GM21381 (cell line): ENCODE data around the gene SMAP1.

Experiments used
- ATAC-seq: cut with Tn5 transposase; IDR thresholded peaks from one replicate; pipeline ENCODE4 v1.9.1; 2021; ENCODE audit warnings: mild to moderate bottlenecking, moderate library complexity; ENCODE audit not compliant: unreplicated experiment

SMAP1 gene

DNA sequence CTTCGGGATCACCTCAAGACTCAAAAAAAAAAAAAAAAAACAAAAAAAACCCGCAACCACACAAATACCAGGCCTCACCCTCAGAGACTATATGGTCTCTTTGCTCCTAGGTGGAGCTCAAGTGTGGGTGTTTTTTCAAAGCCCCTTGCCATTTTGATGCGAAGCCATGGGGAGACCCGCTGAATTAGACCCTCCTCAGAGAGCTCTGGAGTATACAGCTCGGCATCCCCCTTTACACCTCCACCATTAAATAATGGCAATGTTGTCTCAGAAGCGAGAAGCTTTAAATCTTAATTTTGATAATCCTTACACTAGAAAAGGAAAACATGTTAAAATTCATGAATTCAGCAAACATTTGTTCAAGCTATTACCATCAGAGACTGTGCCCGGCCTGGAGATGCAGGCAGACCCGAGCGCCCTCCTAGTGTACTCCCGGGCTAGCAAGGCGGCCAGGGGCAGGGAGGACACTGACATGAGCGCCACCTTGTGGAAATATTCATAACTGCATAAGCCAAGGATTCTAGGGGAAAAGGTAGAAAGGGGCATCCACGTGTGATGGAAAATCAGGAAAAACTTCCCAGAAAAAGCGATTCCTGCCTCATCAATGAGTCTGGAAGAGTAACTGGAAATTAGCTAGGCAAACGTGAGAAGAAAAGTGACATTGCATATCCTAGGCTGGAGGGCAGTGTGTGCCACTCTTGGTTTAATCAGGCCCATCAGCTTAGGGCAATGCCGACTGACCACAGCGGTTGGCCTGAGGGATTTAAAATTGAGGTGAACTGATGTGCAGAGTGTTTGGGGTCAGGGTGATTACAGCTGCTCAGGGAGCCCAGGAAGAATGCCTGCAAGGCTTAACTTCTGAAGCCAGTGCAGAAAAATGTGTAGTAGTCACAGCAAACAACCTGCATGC, 216.6 kb downstream of the SMAP1 start:
- peak; percentile 53 for ATAC-seq

DNA sequence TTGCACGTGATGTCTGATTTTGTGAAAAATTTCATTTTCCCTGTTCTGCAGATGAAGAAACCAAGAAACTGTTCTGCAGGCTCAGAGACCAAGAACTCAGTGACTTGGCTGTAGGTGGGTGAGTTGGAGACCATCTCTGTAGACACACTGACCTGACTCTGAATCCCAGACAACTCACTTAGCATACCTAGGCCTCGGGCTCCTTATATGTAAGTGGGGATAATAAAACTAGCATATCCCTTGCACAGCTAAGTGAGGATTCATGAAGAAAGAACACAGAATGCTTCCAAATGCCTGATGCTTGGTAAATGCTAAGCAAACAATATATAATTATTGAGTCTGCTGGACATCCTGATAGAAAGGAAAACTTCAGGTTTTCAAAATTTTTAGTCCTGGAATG, 218.4 kb downstream of the SMAP1 start:
- no peak for ATAC-seq

DNA sequence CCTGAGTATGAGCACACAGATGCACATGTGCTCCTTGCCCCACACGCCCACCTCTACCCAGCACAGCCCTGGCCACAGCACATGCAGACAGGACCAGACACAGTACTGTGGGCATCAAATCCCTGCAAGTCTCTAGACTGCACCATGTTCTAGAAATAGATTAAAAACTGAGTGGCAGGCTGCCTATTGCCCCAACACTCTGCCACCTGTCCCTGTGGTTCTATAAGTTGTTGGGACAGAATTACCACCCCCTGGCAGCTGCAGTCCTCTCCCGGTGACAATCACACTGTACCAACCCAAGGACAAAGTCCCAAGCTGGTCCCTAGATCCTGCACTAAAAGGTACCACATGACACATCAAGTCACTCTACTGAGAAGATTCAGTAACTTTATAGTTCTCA, 219.0 kb downstream of the SMAP1 start:
- ATAC-seq, result no peak

DNA sequence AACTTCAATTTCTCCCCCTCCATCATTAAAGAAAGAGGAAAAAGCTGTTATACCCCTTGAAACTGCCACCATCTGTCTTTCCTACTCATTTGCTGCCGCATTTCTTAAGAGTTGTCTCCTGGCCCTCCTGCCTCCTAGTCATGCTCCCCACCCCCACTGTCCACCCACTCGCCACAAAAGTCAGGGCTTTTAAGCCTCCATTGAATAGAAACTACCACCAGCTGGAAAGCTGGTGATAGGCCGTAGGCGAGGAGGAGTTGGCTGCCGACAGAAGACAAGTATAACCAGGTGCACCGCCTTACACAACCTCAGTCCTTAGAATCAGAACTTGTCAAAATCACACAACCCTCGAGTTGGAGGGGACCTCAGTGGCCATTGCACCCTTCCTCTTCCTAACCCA, 221.6 kb downstream of the SMAP1 start:
- no peak for ATAC-seq

DNA sequence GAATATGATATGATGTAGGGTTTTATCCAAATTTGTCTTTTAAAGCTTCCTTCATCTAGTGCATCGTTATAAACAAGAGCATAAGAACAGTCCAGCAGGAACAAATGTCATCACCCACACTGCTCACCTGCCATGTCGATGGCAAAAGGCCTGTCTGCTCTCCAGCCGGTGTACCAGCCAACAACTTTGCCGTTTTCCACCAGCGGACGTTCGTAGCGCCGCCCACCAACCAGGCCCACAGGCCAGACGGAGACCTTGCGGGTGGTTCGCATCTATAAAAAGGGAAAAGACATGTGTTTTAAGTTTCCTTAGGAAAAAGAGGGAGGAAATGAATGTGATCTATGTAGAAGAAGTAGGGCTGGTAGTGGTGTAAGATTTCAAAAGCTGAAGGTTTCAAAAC, 226.3 kb downstream of the SMAP1 start:
- ATAC-seq, result no peak

DNA sequence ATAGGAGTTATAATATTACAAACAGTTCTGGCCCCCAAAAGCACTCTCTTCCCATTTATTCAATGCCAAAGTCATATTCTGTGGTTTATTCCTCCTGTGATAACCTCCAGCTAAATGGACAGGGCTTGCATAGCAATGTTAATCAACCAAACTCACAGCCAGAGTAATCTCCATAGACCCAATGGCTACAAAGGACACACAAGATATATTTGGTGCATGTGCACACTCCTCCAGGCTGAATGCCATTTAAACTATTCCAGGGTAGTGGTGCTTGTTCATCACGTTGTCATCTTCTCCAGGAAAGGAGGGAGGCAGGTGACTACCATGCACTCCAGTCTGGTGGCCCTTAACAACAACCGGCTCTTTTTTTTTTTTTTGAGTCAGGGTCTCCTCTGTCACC, 232.4 kb downstream of the SMAP1 start:
- no peak for ATAC-seq

DNA sequence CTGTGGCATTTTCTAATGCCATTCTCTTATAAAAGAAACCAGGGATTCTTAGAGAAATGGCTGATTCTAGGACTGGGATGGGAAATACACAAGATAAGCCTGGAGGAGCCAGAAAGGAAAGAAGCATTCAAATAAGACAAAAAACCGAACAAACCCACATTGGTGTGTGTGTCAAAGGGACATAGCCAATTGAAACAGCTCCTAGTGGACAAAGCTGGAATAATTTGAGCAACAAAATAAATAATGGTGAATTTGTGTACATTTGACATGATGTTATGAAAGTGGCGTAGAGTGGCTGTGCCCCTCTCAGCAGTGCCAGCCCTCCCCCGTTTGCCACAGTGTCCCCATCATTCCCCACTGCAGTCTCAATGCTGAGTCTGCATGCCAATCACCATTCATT, 233.6 kb downstream of the SMAP1 start:
- no peak for ATAC-seq

DNA sequence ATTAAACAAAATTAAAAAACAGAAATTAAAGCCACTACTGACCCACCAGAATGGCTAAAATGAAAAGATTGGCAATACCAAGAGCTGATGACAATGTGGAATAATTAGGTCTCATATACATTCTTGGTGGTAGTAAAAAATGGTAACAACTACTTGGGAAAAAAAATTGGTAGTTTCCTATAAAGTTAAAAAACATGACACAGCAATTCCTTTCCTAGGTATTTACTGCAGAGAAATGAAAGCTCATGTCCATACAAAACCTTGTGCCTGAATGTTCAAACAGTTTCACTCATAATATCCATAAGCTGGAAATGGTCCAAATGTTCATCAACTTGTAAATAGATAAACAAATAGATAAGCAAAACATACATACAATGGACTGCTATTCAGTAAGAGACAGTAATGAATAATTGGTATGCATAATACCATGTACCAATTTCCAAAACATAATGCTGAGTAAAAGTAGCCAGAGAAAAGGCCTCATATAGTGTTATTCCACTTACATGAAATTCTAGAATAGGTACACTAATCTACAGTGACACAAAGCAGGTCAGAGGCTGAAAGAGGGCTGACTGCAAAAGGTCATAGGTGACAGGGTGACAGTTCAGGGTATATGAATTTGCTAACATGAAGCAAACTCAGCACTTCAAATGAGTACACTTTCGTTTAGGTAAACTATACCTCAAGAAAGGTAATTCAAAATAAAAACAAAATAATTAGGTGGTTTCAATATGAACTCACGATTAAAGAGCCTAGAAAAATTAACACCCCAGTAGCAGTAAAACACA, 236.2 kb downstream of the SMAP1 start:
- ATAC-seq, result no peak

DNA sequence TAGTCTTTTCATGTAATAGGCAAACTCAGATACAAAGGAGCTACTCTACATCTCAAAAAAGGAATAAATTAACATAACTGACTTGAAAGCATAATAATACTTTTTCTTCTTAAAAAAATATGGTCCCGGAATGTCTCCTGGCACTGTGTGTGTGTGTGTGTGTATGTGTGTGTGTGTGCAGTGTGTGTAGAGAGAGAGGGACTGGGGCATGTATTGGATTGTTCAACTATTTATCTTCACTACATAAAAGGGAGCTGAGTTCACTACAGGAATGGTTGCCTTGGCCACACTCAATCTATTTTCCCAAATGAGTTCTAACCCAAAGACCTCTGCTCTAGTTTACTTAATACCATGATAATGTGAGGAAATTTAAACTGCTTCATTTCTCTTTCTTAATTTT, 238.1 kb downstream of the SMAP1 start:
- no peak for ATAC-seq
